NCI-H2029 (cell line): ENCODE data around the gene LTO1.
"Not testable (repeated sequence)": the region's sequence is repeated elsewhere in the genome, so short reads cannot be mapped to it uniquely, and the experiment has no call there.

Experiments
- DNase-seq: peaks from one replicate; lab custom pipeline; 2025; lab: John Stamatoyannopoulos, UW

Gene LTO1

DNA sequence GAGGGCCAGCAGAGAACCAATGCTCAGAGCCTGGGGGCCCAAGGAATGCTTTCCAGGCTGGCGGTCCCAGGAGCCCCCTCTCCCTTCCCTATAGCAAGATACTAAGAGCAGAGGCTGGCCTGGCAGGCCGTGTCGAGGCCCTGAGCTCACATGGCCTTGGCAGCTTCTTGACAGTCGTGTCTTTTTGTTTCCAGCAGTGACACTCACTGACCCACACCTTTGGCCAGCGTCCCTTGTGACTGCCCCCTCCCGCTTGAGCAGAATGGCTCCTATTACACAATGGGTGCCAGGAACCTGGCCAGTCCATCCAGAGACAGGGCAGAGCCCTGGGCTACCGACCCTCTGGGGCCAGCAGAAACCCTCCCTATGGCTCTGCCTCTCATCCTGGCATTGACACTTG lies 40.6 kb downstream of the LTO1 start:
- DNase-seq = no peak

DNA sequence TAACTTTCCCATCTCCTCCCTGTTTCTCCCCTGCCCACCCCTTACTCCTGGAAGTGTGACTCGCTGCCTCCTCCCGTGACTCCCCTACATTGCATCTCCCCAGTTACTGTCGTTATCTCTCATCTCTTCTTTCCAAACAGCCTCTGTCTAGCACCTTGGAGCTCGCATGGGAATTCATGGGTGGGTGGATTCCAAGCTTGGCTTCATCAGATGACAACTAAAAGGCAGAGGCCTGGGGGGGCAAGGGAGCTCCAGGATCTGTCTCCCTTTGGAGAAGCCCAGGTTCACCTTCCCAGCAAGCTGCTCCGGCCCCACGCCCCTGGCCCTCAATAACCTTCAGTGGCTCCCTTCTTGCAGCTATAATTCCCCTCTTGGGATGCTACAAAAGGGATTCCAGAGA lies 41.1 kb downstream of the LTO1 start:
- DNase-seq = no peak

DNA sequence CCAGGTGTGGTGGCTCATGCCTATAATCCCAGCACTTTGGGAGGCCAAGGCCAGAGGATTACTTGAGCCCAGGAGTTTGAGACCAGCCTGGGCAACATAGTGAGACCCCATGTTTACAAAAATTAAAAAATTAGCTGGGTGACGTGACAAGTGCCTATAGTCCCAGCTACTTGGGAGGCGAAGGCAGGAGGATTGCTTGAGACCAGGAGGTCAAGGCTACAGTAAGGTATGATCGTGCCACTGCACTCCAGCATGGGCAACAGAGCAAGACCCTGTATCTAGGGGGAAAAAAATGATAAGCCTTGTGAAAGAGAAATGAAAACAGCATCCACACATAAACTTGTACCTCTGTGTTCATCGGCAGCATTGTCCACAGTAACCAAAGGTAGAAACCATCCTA lies 42.3 kb downstream of the LTO1 start:
- DNase-seq = no peak

DNA sequence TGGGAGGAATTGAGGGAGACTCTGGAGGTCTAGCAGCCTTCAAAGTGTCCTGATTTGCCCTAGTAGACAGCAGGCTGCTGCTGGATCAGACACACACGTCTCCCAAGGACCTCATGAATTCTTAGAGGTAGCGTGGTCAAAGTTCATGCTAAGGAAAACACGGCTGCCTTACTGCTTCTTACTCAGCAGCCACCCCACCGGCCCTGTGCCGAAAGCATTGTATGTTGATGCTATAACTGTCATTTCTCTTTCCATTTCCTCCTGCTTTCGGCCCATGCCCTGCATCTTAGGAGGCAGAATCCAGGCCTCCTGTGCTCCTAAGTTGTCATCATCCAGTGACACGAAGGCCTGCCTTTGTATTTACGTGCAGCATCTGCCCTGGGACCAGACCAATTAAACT lies 44.7 kb downstream of the LTO1 start:
- no peak for DNase-seq

DNA sequence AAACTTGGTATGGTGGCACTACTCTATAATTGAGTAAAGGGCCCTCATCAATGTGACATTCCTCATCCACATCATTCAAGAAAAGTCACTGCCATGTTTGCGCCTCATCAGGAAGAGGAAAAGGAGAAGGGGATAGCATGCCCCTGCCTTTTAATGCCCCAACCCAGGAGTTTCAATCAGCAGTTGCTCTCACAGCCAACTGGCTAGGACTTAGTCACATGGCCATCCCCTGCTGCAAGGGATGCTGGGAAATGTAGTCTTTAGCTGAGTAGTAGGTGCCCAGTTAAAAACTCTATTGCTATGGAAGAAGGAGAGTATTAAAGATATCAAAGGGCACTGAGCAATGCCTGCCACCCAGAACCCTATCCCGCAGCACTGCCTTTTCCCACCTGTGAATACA lies 45.1 kb downstream of the LTO1 start:
- no peak for DNase-seq

DNA sequence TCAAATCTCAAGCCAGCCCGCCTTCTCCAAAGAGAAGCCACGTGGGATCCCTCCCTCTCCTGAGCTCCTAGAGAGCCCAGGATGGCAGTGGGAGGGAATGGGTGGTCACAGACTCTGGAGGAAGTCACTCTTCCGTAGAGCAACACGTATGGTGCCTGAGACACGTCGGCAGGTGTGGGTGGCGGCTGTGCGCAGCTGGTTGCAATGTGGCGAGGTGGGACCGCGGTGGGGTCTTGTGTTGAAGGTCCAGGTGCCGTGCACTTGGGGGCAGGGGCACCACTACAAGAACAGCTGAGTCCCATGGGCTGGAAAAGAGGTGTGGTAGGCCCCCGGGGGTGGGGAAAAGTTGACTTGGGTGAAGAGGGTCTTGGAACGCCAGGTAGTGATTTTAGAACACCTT lies 47.6 kb downstream of the LTO1 start:
- no peak for DNase-seq

DNA sequence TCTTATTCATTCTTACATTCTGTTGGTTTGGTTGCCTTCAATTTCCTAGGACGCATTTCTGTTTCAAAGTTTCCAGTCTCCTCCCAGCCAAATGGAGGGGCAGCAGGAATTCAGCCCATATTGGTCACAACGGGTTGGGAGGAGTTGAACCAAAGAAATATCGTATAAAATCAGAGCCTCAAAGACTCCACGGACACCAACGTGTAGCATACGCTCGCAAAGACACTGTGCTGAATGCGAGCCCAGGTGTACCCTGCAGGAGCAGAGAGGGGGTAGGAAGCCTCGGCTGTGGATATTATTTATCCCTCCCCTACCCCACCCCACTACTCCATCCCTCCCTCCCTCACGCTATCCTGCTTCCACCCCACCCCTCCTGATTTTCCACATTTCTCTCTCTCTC lies 49.7 kb downstream of the LTO1 start:
- no peak for DNase-seq

DNA sequence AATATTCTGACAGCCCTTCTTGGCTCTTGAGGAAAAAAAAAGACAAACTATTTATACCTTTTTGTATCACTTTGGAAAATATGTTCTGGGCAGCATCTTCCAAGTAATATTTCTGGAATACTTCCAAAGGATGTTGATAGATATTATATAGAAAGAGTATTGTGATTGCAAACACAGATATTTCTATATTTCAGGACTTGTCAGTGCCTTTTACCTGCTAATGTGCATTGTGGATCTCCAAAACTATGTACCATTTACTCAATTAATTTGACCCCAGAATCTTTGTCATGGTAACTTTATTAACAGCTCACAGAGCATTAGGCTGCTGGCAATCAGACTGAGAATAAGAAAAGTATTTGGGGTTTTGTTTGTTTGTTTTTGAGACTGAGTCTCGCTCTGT lies 50.9 kb downstream of the LTO1 start:
- no peak for DNase-seq

DNA sequence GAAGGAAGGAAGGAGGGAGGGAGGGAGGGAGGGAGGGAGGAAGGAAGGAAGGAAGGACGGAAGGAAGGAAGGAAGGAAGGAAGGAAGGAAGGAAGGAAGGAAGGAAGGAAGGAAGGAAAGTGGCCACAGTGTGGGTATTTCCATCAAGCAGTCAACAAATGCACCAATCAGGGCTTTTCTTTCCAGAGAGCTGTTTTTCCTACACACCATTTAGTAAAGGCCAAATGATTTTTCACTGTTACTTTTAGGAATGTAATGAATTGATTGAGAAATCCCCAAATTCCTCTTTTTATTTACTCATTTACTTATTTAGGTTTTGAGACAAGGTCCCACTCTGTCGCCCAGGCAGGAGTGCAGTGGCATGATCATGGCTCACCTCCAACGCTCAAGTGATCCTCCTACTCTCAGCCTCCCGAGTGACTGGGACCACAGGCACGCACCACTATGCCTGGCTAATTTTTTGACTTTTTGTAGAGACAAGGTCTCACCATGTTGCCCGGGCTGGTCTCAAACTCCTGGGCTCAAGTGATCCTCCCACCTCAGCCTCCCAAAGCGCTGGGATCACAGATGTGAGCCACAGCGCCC lies 53.0 kb downstream of the LTO1 start:
- not testable (repeated sequence) for DNase-seq

DNA sequence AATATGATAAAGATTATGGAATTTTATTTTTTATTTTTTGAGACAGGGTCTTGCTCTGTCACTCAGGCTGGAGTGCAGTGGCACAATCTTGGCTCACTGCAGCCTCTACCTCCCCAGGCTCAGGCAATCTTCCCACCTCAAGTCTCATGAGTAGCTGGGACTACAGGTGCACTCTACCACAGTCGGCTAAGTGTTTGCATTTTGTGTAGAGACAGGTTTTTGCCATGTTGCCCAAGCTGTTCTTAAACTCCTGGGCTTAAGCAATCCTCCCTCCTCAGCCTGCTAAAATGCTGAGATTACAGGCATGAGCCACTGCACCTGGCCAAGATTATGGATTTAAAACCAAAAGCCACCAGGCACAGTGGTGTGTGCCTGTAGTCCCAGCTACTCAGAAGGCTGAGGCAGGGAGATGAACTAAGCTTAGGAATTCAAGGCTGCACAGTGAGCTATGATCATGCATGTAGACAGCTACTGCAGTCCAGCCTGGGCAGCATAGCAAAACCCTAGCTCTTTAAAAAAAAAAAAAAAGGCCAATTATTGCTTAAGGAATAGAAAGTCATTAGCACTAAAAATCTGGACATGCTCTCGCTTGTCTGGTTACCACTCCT lies 54.4 kb downstream of the LTO1 start:
- DNase-seq = no peak

DNA sequence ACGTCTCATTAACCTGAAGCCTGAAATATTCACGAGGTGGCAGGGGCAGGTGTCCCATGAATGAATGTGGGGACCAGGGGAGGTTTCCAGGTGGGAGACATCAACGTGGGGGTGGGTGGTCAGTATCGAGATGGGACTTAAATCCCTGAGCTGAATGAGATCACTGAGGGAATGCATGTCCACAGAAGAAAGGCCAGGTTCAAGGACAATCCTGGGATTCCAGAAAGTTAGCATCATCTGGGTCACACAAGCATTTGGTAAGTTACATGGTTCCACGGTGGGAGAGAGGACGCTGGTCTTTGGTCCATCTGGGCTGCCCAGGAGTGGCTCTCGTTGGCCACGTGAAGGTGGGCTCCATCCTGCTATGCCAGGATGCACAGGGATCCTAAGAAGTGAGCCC lies 56.9 kb downstream of the LTO1 start:
- no peak for DNase-seq

DNA sequence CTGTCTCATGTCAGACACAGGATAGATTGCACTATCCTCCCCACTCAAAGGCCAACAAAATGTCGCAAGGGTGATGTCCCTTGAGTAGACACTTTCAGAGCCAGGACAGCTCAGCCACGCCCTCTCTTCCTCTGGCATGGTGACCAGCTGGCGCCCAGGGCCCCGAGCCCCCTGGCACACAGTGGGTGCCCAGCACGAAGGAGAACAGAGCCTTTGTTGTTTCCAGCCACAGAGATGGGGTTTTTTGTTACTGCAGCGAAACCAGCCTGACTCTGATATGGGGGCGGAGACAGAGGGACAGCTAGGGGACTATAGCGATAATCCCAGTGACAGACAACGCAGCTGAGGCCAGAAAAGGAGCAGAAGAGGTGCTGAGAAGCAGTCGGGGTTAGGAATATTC lies 57.5 kb downstream of the LTO1 start:
- DNase-seq = no peak

DNA sequence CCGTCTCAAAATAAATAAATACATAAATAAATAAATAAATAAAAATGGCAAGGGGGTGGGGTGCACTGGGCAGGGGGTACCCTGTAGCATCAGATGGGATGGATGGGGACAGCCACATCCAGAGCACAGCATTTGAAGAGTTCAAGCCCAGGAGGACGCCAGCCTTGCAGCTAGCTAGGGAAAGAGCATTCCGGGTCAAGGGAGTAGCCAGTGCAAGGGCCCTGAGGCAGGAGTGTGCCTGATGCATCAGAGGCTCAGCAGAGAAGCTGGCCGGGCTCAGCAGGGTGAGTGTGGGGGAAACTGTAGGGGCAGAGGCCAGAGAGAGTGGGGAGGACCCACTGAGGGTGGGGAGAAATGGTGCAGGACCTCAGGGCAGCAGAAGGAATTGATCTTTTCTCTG lies 57.9 kb downstream of the LTO1 start:
- no peak for DNase-seq
